GM19372 (cell line): ENCODE results near the gene REG1A.

Experiments used
- ATAC-seq: cut with Tn5 transposase; IDR thresholded peaks from one replicate; pipeline ENCODE4 v1.9.1; 2021; ENCODE audit warnings: mild to moderate bottlenecking, low read depth, moderate library complexity; ENCODE audit not compliant: unreplicated experiment

The REG1A gene

GRCh38 chr2:79120194-79120713 is at the start of gene REG1A:
Gene REG1A, plus strand, starts transcription at chr2:79120488. Its CDS starts 374 bp downstream, at chr2:79120862.
- no peak for ATAC-seq

- ATAC-seq: no peak
Measured at GRCh38 chr2:79071078-79071477, 49.2 kb upstream of the REG1A start.

GRCh38 chr2:79082987-79083386 is 37.3 kb upstream of the REG1A start:
- ATAC-seq: no peak

GRCh38 chr2:79083597-79084251 is 36.6 kb upstream of the REG1A start:
- no peak for ATAC-seq

- ATAC-seq: no peak
Measured at GRCh38 chr2:79084495-79085135, 35.7 kb upstream of the REG1A start.

- ATAC-seq: no peak
Measured at GRCh38 chr2:79085382-79085781, 34.9 kb upstream of the REG1A start.

- no peak for ATAC-seq
Measured at GRCh38 chr2:79086255-79086654, 34.0 kb upstream of the REG1A start.

GRCh38 chr2:79087785-79088364 is 32.4 kb upstream of the REG1A start, which contains the start of gene REG1B:
Gene REG1B, minus strand, starts transcription at chr2:79087993. Its CDS starts 381 bp downstream, at chr2:79087612.
- ATAC-seq: no peak

GRCh38 chr2:79090693-79091092 is 29.6 kb upstream of the REG1A start:
- no peak for ATAC-seq

- ATAC-seq: no peak
Measured at GRCh38 chr2:79097843-79098242, 22.4 kb upstream of the REG1A start.

GRCh38 chr2:79099140-79099686 is 21.1 kb upstream of the REG1A start:
- ATAC-seq: no peak

GRCh38 chr2:79100285-79100684 is 20.0 kb upstream of the REG1A start:
- ATAC-seq: no peak

GRCh38 chr2:79101024-79101423 is 19.3 kb upstream of the REG1A start:
- ATAC-seq: no peak

- ATAC-seq: no peak
Measured at GRCh38 chr2:79103214-79103613, 17.1 kb upstream of the REG1A start.

GRCh38 chr2:79105259-79105658 is 15.0 kb upstream of the REG1A start:
- ATAC-seq: no peak

GRCh38 chr2:79112269-79112668 is 8.0 kb upstream of the REG1A start:
- ATAC-seq: no peak

GRCh38 chr2:79114797-79115494 is 5.3 kb upstream of the REG1A start:
- no peak for ATAC-seq

- ATAC-seq: no peak
Measured at GRCh38 chr2:79116997-79117928, 3.0 kb upstream of the REG1A start.

- no peak for ATAC-seq
Measured at GRCh38 chr2:79122676-79123075, 2.4 kb downstream of the REG1A start.
